Measurements from ENCODE around the gene HSPA1L. TPM values are rescaled to one million over a fixed set of nuclear protein-coding genes. Genes with fewer than 3 reads are reported as not detected.
"Not testable (repeated sequence)": the region's sequence is repeated elsewhere in the genome, so short reads cannot be mapped to it uniquely, and the experiment has no call there.

The HSPA1L gene
- total RNA-seq, 3 donors from 2014 or later (not counting 1 experiment from before 2014, with no cell fraction given), result 2.0 to 4.5 (median 3.6) TPM

DNA sequence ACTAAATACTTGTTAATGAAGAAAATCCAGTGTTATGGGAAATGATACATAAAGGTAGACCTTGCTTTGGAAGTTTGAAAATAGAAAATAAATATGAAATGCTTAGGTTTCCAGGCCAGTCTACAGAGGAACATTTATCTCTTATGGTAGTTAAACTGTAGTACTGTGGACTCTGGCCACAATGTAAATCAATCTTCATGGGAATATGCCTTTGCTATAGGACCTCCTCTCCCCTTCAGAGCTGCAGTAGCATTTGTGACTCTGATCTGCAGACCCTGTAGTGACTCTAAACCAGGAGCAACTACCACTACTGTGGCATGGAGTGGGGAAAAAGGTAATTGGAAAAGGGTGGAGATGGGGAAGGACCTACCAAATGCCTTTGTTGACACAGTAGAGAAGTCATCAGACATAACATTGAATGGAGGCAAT, 4.8 kb upstream of the HSPA1L start:
- H3K36me3 ChIP-seq (ENCODE audit: control insufficient read depth, insufficient read depth, low read length), result no peaks in the 10 kb centered on the region
- no peak for DNase-seq
- no peaks in the 10 kb centered on the region for H3K27me3 ChIP-seq (ENCODE audit: control insufficient read depth, insufficient read depth, low read length)
- peaks cover 30 to 31% of the 10 kb centered on the region in 2 donors for H3K4me1 Mint-ChIP-seq
- H3K27ac Mint-ChIP-seq, result no peak overlapping the region
- no peak overlapping the region for H3K27ac ChIP-seq (ENCODE audit: low read length)
- no peaks in the 10 kb centered on the region for H3K27me3 Mint-ChIP-seq (ENCODE audit: low read depth in 2 of 2)
- peaks cover 32% of the 10 kb centered on the region for H3K4me1 ChIP-seq (ENCODE audit: control insufficient read depth, insufficient read depth, low read length)
- no peaks in the 10 kb centered on the region for H3K9me3 Mint-ChIP-seq
- H3K4me3 Mint-ChIP-seq, result peak overlapping the region; percentile 70
- no peak for ATAC-seq
- no peaks in the 10 kb centered on the region for H3K36me3 Mint-ChIP-seq
- TF ChIP-seq, protein P1, sequence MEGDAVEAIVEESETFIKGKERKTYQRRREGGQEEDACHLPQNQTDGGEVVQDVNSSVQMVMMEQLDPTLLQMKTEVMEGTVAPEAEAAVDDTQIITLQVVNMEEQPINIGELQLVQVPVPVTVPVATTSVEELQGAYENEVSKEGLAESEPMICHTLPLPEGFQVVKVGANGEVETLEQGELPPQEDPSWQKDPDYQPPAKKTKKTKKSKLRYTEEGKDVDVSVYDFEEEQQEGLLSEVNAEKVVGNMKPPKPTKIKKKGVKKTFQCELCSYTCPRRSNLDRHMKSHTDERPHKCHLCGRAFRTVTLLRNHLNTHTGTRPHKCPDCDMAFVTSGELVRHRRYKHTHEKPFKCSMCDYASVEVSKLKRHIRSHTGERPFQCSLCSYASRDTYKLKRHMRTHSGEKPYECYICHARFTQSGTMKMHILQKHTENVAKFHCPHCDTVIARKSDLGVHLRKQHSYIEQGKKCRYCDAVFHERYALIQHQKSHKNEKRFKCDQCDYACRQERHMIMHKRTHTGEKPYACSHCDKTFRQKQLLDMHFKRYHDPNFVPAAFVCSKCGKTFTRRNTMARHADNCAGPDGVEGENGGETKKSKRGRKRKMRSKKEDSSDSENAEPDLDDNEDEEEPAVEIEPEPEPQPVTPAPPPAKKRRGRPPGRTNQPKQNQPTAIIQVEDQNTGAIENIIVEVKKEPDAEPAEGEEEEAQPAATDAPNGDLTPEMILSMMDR (IDR thresholded peaks at IDR 0.05), result no peak
- intact Hi-C loops (cut with micrococcal nuclease), result no loop called here
- no peaks in the 10 kb centered on the region for H3K9me3 ChIP-seq (ENCODE audit: control insufficient read depth, insufficient read depth, low read length)
- no peak overlapping the region for H3K4me3 ChIP-seq (ENCODE audit: low read length)

DNA sequence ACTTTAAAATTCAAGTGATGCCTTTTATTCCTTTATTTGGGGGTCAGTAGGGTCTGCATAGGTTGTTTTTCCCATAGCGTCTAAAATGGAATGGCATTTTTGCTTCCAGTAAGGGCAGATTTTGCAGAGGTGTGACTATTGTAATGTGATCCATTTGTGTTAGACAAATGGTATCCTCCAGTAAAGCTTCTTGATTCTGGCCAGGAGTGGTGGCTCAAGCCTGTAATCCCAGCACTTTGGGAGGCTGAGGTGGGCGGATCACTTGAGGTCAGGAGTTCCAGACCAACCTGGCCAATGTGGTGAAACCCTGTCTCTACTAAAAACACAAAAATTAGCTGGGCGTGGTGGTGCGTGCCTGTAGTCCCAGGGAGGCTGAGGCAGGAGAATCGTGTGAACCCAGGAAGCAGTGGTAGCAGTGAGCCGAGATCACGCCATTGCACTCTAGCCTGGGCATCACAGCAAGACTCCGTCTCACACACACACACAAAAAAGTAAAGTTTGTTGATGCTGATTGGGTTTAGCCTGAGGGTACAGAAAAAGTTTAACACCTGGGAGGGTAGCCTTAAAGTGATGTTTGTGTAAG, 2.9 kb upstream of the HSPA1L start:
- Mint-ChIP-seq H3K27ac (peak overlapping the region; percentile 85 to 88), H3K4me1 (peaks cover 38 to 41% of the 10 kb centered on the region in 2 donors), H3K4me3 (peak overlapping the region; percentile 92)
- H3K9me3 Mint-ChIP-seq; intact Hi-C loops (cut with micrococcal nuclease); H3K27me3 ChIP-seq (ENCODE audit: control insufficient read depth, insufficient read depth, low read length); H3K36me3 ChIP-seq (ENCODE audit: control insufficient read depth, insufficient read depth, low read length); ATAC-seq; H3K9me3 ChIP-seq (ENCODE audit: control insufficient read depth, insufficient read depth, low read length); H3K36me3 Mint-ChIP-seq; H3K27me3 Mint-ChIP-seq (ENCODE audit: low read depth in 2 of 2): not testable (repeated sequence)
- DNase-seq, result peak in 1 of 2 donors; percentile 36
- Histone ChIP-seq H3K4me3 (ENCODE audit: low read length) (peak overlapping the region; percentile 58), H3K4me1 (ENCODE audit: control insufficient read depth, insufficient read depth, low read length) (peaks cover 42% of the 10 kb centered on the region), H3K27ac (ENCODE audit: low read length) (peak overlapping the region; percentile 75)
- WGBS (ENCODE audit: insufficient coverage), result 34% methylated on average over 5 of the region's 8 CpGs

DNA sequence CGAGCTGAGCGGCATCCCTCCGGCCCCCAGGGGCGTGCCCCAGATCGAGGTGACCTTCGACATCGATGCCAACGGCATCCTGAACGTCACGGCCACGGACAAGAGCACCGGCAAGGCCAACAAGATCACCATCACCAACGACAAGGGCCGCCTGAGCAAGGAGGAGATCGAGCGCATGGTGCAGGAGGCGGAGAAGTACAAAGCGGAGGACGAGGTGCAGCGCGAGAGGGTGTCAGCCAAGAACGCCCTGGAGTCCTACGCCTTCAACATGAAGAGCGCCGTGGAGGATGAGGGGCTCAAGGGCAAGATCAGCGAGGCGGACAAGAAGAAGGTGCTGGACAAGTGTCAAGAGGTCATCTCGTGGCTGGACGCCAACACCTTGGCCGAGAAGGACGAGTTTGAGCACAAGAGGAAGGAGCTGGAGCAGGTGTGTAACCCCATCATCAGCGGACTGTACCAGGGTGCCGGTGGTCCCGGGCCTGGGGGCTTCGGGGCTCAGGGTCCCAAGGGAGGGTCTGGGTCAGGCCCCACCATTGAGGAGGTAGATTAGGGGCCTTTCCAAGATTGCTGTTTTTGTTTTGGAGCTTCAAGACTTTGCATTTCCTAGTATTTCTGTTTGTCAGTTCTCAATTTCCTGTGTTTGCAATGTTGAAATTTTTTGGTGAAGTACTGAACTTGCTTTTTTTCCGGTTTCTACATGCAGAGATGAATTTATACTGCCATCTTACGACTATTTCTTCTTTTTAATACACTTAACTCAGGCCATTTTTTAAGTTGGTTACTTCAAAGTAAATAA, 2.2 kb upstream of the HSPA1L start:
- H3K9me3 Mint-ChIP-seq; H3K27me3 ChIP-seq (ENCODE audit: control insufficient read depth, insufficient read depth, low read length); H3K36me3 ChIP-seq (ENCODE audit: control insufficient read depth, insufficient read depth, low read length); H3K27me3 Mint-ChIP-seq (ENCODE audit: low read depth in 2 of 2); H3K36me3 Mint-ChIP-seq; H3K9me3 ChIP-seq (ENCODE audit: control insufficient read depth, insufficient read depth, low read length); intact Hi-C loops (cut with micrococcal nuclease): not testable (repeated sequence)
- peak overlapping the region; percentile 92 for H3K4me3 Mint-ChIP-seq
- DNase-seq (peak in 1 of 2 donors; percentile 69), ATAC-seq (peak; percentile 16 to 39 (median 35))
- peak overlapping the region; percentile 85 to 88 for H3K27ac Mint-ChIP-seq
- 10% methylated on average over 13 of the region's 37 CpGs for WGBS (ENCODE audit: insufficient coverage)
- peaks cover 37 to 38% of the 10 kb centered on the region in 2 donors for H3K4me1 Mint-ChIP-seq
- Histone ChIP-seq H3K4me1 (ENCODE audit: control insufficient read depth, insufficient read depth, low read length) (peaks cover 36% of the 10 kb centered on the region), H3K27ac (ENCODE audit: low read length) (peak overlapping the region; percentile 75), H3K4me3 (ENCODE audit: low read length) (peak overlapping the region; percentile 58)

DNA sequence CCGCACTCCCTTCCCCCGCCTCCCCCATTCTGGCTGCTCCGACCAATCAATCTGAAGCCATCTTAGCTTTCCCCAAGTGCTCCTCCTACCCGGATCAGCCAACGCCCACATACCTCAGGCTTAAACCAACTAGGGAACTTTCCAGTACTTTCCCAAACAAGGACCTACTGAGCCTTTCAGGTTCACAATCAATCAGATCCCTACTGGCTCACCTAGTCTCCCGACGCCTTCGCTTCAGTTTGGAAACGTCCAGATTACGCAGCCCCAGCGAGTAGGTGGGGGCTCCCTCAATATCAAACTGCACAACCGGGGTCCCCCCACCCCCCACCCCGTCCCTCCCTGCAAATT, 432 bp downstream of the HSPA1L start:
- peaks cover 21 to 24% of the 10 kb centered on the region in 2 donors for H3K4me1 Mint-ChIP-seq
- TF ChIP-seq, protein P1 (IDR thresholded peaks at IDR 0.05), result no peak
- peak overlapping the region; percentile 85 to 91 for H3K27ac Mint-ChIP-seq
- H3K9me3 Mint-ChIP-seq, result no peaks in the 10 kb centered on the region
- H3K36me3 ChIP-seq (ENCODE audit: control insufficient read depth, insufficient read depth, low read length), result peaks cover 6% of the 10 kb centered on the region
- peak overlapping the region; percentile 61 for H3K27ac ChIP-seq (ENCODE audit: low read length)
- peaks cover 25% of the 10 kb centered on the region for H3K4me1 ChIP-seq (ENCODE audit: control insufficient read depth, insufficient read depth, low read length)
- peak overlapping the region; percentile 90 for H3K4me3 Mint-ChIP-seq
- WGBS (ENCODE audit: insufficient coverage), result under 1% methylated on average over 13 of the region's 13 CpGs
- ATAC-seq, result peak; percentile 49 to 63 (median 60)
- no peaks in the 10 kb centered on the region for H3K27me3 ChIP-seq (ENCODE audit: control insufficient read depth, insufficient read depth, low read length)
- H3K27me3 Mint-ChIP-seq (ENCODE audit: low read depth in 2 of 2), result no peaks in the 10 kb centered on the region
- peak in 1 of 2 donors; percentile 86 for DNase-seq
- no peaks in the 10 kb centered on the region for H3K36me3 Mint-ChIP-seq
- intact Hi-C loops (cut with micrococcal nuclease), result no loop called here
- H3K4me3 ChIP-seq (ENCODE audit: low read length), result peak overlapping the region; percentile 57
- no peaks in the 10 kb centered on the region for H3K9me3 ChIP-seq (ENCODE audit: control insufficient read depth, insufficient read depth, low read length)

Data from natural killer cell (primary cell).